ENCODE results near the gene ABLIM3.

ABLIM3 gene

GRCh38 chr5:149303210-149303609, 161.9 kb downstream of the ABLIM3 start:
- no peaks in the 10 kb centered on the region for H3K27me3 ChIP-seq (ENCODE audit: control insufficient read depth in 5 of 5, insufficient read depth in 4 of 5, low read length in 5 of 5)
- peaks cover 8 to 84% (median 39%) of the 10 kb centered on the region in 5 donors for H3K4me1 ChIP-seq (ENCODE audit: control insufficient read depth in 5 of 5, insufficient read depth in 5 of 5, low read length in 5 of 5)
- H3K4me3 ChIP-seq (ENCODE audit: low read depth in 1 of 5, low read length in 5 of 5), result no peak overlapping the region
- H3K9ac ChIP-seq (ENCODE audit: low read length in 5 of 5), result no peak overlapping the region
- H3K9me3 ChIP-seq (ENCODE audit: control insufficient read depth in 5 of 5, low read length in 5 of 5), result no peaks in the 10 kb centered on the region
- no peak overlapping the region for H3K27ac ChIP-seq (ENCODE audit: low read depth, low read length)
- peaks cover 6 to 39% (median 28%) of the 10 kb centered on the region in 5 donors for H3K36me3 ChIP-seq (ENCODE audit: control insufficient read depth in 5 of 5, insufficient read depth in 5 of 5, low read length in 5 of 5)

- no peaks in the 10 kb centered on the region for H3K9me3 ChIP-seq (ENCODE audit: control insufficient read depth in 5 of 5, low read length in 5 of 5)
- no peak overlapping the region for H3K9ac ChIP-seq (ENCODE audit: low read length in 5 of 5)
- H3K27ac ChIP-seq (ENCODE audit: low read depth, low read length), result peak overlapping the region; percentile 52
- peaks cover 6 to 39% (median 32%) of the 10 kb centered on the region in 5 donors for H3K36me3 ChIP-seq (ENCODE audit: control insufficient read depth in 5 of 5, insufficient read depth in 5 of 5, low read length in 5 of 5)
- H3K4me1 ChIP-seq (ENCODE audit: control insufficient read depth in 5 of 5, insufficient read depth in 5 of 5, low read length in 5 of 5), result peaks cover 5 to 75% (median 27%) of the 10 kb centered on the region in 5 donors
- H3K27me3 ChIP-seq (ENCODE audit: control insufficient read depth in 5 of 5, insufficient read depth in 4 of 5, low read length in 5 of 5), result no peaks in the 10 kb centered on the region
- H3K4me3 ChIP-seq (ENCODE audit: low read depth in 1 of 5, low read length in 5 of 5), result no peak overlapping the region
These were observed 163.1 kb downstream of the ABLIM3 start for GRCh38 chr5:149304195-149305078.

GRCh38 chr5:149309354-149309753, 168.1 kb downstream of the ABLIM3 start:
- H3K9ac ChIP-seq (ENCODE audit: low read length in 5 of 5), result no peak overlapping the region
- no peak overlapping the region for H3K27ac ChIP-seq (ENCODE audit: low read depth, low read length)
- no peaks in the 10 kb centered on the region for H3K9me3 ChIP-seq (ENCODE audit: control insufficient read depth in 5 of 5, low read length in 5 of 5)
- H3K4me3 ChIP-seq (ENCODE audit: low read depth in 1 of 5, low read length in 5 of 5), result no peak overlapping the region
- peaks cover 2 to 65% (median 50%) of the 10 kb centered on the region in 5 donors for H3K36me3 ChIP-seq (ENCODE audit: control insufficient read depth in 5 of 5, insufficient read depth in 5 of 5, low read length in 5 of 5)
- H3K4me1 ChIP-seq (ENCODE audit: control insufficient read depth in 5 of 5, insufficient read depth in 5 of 5, low read length in 5 of 5), result peaks cover 0 to 47% (median 12%) of the 10 kb centered on the region in 5 donors
- H3K27me3 ChIP-seq (ENCODE audit: control insufficient read depth in 5 of 5, insufficient read depth in 4 of 5, low read length in 5 of 5), result no peaks in the 10 kb centered on the region
